GM12864 (cell line): ENCODE results near the gene LINC01488.

Experiments
- DNase-seq: peaks from one replicate; pipeline ENCODE4 v3.0.0-alpha.2; 2011; ENCODE audit warnings: low read depth
- H3K4me3 ChIP-seq: 2 replicates; pipeline ENCODE4 v1.5.1; 2011; ENCODE audit warnings: mild to moderate bottlenecking, low read depth, low read length, control low read depth
- CTCF ChIP-seq: IDR thresholded peaks from 2 replicates; pipeline ENCODE4 v1.5.1; 2011; ENCODE audit warnings: low read depth, mild to moderate bottlenecking, moderate library complexity, low read length, control low read depth, inconsistent platforms; ENCODE audit errors: missing control alignments

LINC01488 gene

GRCh38 chr11:69515271-69516245 lies 34.1 kb downstream of the LINC01488 start:
- DNase-seq, result no peak
- TF ChIP-seq CTCF, result no peak
- no peak overlapping the region for H3K4me3 ChIP-seq

- H3K4me3 ChIP-seq, result no peak overlapping the region
- DNase-seq, result no peak
- TF ChIP-seq CTCF, result no peak
Measured at GRCh38 chr11:69516526-69516925, 35.1 kb downstream of the LINC01488 start.

GRCh38 chr11:69518081-69518950 lies 36.9 kb downstream of the LINC01488 start:
- no peak for TF ChIP-seq CTCF
- no peak for DNase-seq
- H3K4me3 ChIP-seq, result no peak overlapping the region

GRCh38 chr11:69520186-69520916 lies 38.9 kb downstream of the LINC01488 start:
- DNase-seq, result no peak

GRCh38 chr11:69521457-69521856 lies 40.0 kb downstream of the LINC01488 start:
- H3K4me3 ChIP-seq, result no peak overlapping the region
- no peak for DNase-seq
- no peak for TF ChIP-seq CTCF

More at GRCh38 chr11:69520186-69520916, 38.9 kb downstream of the LINC01488 start:
- no peak for TF ChIP-seq CTCF
- H3K4me3 ChIP-seq, result no peak overlapping the region

GRCh38 chr11:69523453-69523852 lies 42.0 kb downstream of the LINC01488 start:
- DNase-seq, result no peak
- H3K4me3 ChIP-seq, result no peak overlapping the region
- TF ChIP-seq CTCF, result no peak
